GM12878 (cell line): ENCODE data around the gene CDHR2. TPM values are rescaled to one million over a fixed set of nuclear protein-coding genes. Genes with fewer than 3 reads are reported as not detected.

Source experiments
- ATAC-seq: fragments of 200-7000 bp; cut with Tn5 transposase; 3 replicates; pipeline ENCODE4 v1.9.1; 2020; ENCODE audit warnings: mild to moderate bottlenecking, moderate library complexity
- BruUV-seq: library from RNA; stranded (reverse); fragments of 400-500 nt; replicated peaks from 2 replicates; lab custom pipeline; 2021; lab: Mats Ljungman, UMichigan
- CTCF ChIA-PET: fragments of 300-600 bp; sonication (Branson Sonifier 250); formaldehyde crosslinking; extraction: SDS; loops from one replicate; lab custom pipeline; 2021; ENCODE audit warnings: inconsistent platforms; lab: Yijun Ruan, JAX
- POLR2A ChIA-PET: fragments of 350-600 bp; formaldehyde crosslinking; extraction: SDS; loops from one replicate; lab custom pipeline; 2021; ENCODE audit warnings: inconsistent platforms; lab: Charles Lee
- RAD21 ChIA-PET: fragments of 300-600 bp; sonication (Branson Sonifier 250); formaldehyde crosslinking; loops from one replicate; lab custom pipeline; 2023; ENCODE audit warnings: antibody characterized with exemption; ENCODE audit not compliant: unreplicated experiment; lab: Charles Lee
- SMC1A ChIA-PET: fragments of 300-600 bp; sonication (Branson Sonifier 250); formaldehyde crosslinking; loops from one replicate; lab custom pipeline; 2023; ENCODE audit not compliant: unreplicated experiment, uncharacterized antibody; lab: Charles Lee
- DNase-seq: peaks from one replicate; pipeline ENCODE4 v3.0.0-alpha.2; 2011; ENCODE audit warnings: low read depth, low spot score
- FAIRE-seq: peaks from 3 replicates; lab custom pipeline; 2011; peaks lifted over from hg19 to GRCh38; lab: Jason Lieb, UNC
- H2AFZ ChIP-seq: 2 replicates; pipeline ENCODE4 v1.6.0; 2011; ENCODE audit warnings: low read depth, low read length, control low read depth; ENCODE audit not compliant: control insufficient read depth
- H3K27ac ChIP-seq: 2 replicates; pipeline ENCODE4 v1.5.1; 2011; ENCODE audit warnings: control low read depth; ENCODE audit not compliant: control insufficient read depth, insufficient read depth
- H3K27me3 ChIP-seq, 2 experiments: replicated peaks in 1 of 2; 2 replicates each; pipeline versions ENCODE4 v1.6.0 to v1.6.1; 2011; ENCODE audit warnings: low read length in 1 of 2; ENCODE audit not compliant: control insufficient read depth in 2 of 2, insufficient read depth in 2 of 2
- H3K36me3 ChIP-seq, 2 experiments: 2 replicates each; pipeline ENCODE4 v1.5.1; 2011; ENCODE audit warnings: low read length in 1 of 2; ENCODE audit not compliant: control insufficient read depth in 2 of 2, insufficient read depth in 2 of 2
- H3K4me1 ChIP-seq: 2 replicates; pipeline ENCODE4 v1.6.1; 2011; ENCODE audit warnings: mild to moderate bottlenecking, low read length, moderate library complexity, mixed read lengths; ENCODE audit not compliant: control insufficient read depth, insufficient read depth
- H3K4me2 ChIP-seq: 2 replicates; pipeline ENCODE4 v1.6.0; 2011; ENCODE audit warnings: control low read depth; ENCODE audit not compliant: control insufficient read depth, insufficient read depth
- H3K4me3 ChIP-seq: fragments of 200-600 bp; sonication (generic); 2 replicates; pipeline ENCODE4 v1.5.1; 2016
- H3K79me2 ChIP-seq: 2 replicates; pipeline ENCODE4 v1.6.0; 2011; ENCODE audit warnings: low read length; ENCODE audit not compliant: control insufficient read depth, insufficient read depth
- H3K9ac ChIP-seq: 2 replicates; pipeline ENCODE4 v1.8.0; 2011; ENCODE audit warnings: low read length, control low read depth, mixed read lengths; ENCODE audit not compliant: control insufficient read depth, insufficient read depth
- H3K9me3 ChIP-seq: replicated peaks from 3 replicates; pipeline ENCODE4 v1.5.1; 2011; ENCODE audit warnings: mild to moderate bottlenecking, low read length; ENCODE audit not compliant: control insufficient read depth, insufficient read depth
- H4K20me1 ChIP-seq: 2 replicates; pipeline ENCODE4 v1.6.0; 2011; ENCODE audit not compliant: control insufficient read depth, insufficient read depth
- CBFB ChIP-seq: IDR thresholded peaks from 2 replicates; pipeline ENCODE4 v1.6.1; 2016; ENCODE audit warnings: antibody characterized with exemption, low read depth
- CBX3 ChIP-seq: fragments of 200-600 bp; sonication (generic); IDR thresholded peaks from 2 replicates; pipeline ENCODE4 v1.6.1; 2016; ENCODE audit warnings: low read depth, borderline replicate concordance
- CHD2 ChIP-seq: IDR thresholded peaks from 2 replicates; pipeline ENCODE4 v1.6.1; 2011; ENCODE audit warnings: low read depth, low read length, improper control_type of control experiment, borderline replicate concordance
- CREM ChIP-seq: IDR thresholded peaks from 2 replicates; pipeline ENCODE4 v1.6.1; 2014; ENCODE audit warnings: antibody characterized with exemption, low read depth
- HDAC2 ChIP-seq: fragments of 200-600 bp; sonication (generic); IDR thresholded peaks from 2 replicates; pipeline ENCODE4 v1.6.1; 2017
- KDM1A ChIP-seq: fragments of 200-600 bp; sonication (generic); IDR thresholded peaks from 2 replicates; pipeline ENCODE4 v1.6.1; 2016; ENCODE audit warnings: borderline replicate concordance
- MTA3 ChIP-seq: IDR thresholded peaks from 2 replicates; pipeline ENCODE4 v1.6.1; 2012; ENCODE audit warnings: low read length, inconsistent platforms, borderline replicate concordance
- NBN ChIP-seq: fragments of 450-650 bp; IDR thresholded peaks from 2 replicates; pipeline ENCODE4 v1.6.1; 2016
- PKNOX1 ChIP-seq: fragments of 450-650 bp; IDR thresholded peaks from 2 replicates; pipeline ENCODE4 v1.6.1; 2016; ENCODE audit warnings: mild to moderate bottlenecking
- POLR2AphosphoS5 ChIP-seq: IDR thresholded peaks from 2 replicates; pipeline ENCODE4 v1.6.1; 2011; ENCODE audit warnings: mild to moderate bottlenecking, low read length, inconsistent platforms
- SP1 ChIP-seq: IDR thresholded peaks from one replicate; pipeline ENCODE4 v1.6.1; 2011; ENCODE audit warnings: low read depth, low read length
- USF2 ChIP-seq: IDR thresholded peaks from 2 replicates; pipeline ENCODE4 v1.6.1; 2011; ENCODE audit warnings: low read depth, low read length, improper control_type of control experiment, borderline replicate concordance
- ZNF217 ChIP-seq: fragments of 450-650 bp; IDR thresholded peaks from 2 replicates; pipeline ENCODE4 v1.6.1; 2017; ENCODE audit warnings: antibody characterized with exemption, mild to moderate bottlenecking
- WGBS: methylation state at CpG from one replicate; pipeline ENCODE4 v1.1.6; 2016; ENCODE audit warnings: low lambda C conversion rate; ENCODE audit not compliant: insufficient replicate concordance, insufficient coverage; ENCODE audit errors: missing lambda C conversion rate; 5-methylcytosine and 5-hydroxymethylcytosine counted together
- in situ Hi-C: fragments of 300-500 bp; cut with MboI; formaldehyde crosslinking; loops from 9 replicates; pipeline ENCODE4 v1.14.3; 2018; ENCODE audit warnings: mixed read lengths
- intact Hi-C: fragments of 100-400 bp; cut with micrococcal nuclease; formaldehyde crosslinking; loops from one replicate; pipeline ENCODE4 v1.14.2; 2022; ENCODE audit not compliant: unreplicated experiment
- polyA plus RNA-seq, 11 experiments: library from polyadenylated mRNA; depleted of rRNA in 4 of 11; unstranded in 6 of 11; stranded (reverse) in 5 of 11; fragments of >200 nt; fragmentation: Nextera tagmentation in 4 of 11; fragmentation: Illumina TruSeq in 1 of 11; extraction: Ambion mirVana in 4 of 11; extraction: Trizol in 1 of 11; gene quantifications; 1 replicate in 1 of 11; 2 replicates in 10 of 11; pipeline versions ENCODE4 v1.2.1 to v1.2.3, GENCODE V29; 2011 to 2016; ENCODE audit warnings: inconsistent platforms in 2 of 11, missing spikeins in 2 of 11, low read depth in 1 of 11
- total RNA-seq, 4 experiments: library from RNA; depleted of rRNA in 3 of 4; stranded (reverse); fragments of >200 nt in 3 of 4; fragmentation: Illumina TruSeq in 1 of 4; extraction: Trizol in 1 of 4; gene quantifications; 2 replicates each; pipeline versions ENCODE4 v1.2.1 to v1.2.3, GENCODE V29; 2013 to 2021
- TF ChIP-seq, protein P1 (sequence below): fragments of 450-650 bp; IDR thresholded peaks from 2 replicates; pipeline ENCODE4 v1.6.1; 2018; ENCODE audit warnings: mild to moderate bottlenecking, low read depth, moderate library complexity; ENCODE audit not compliant: partially characterized antibody
- TF ChIP-seq, protein P2 (sequence below): IDR thresholded peaks from 2 replicates; pipeline ENCODE4 v1.6.1; 2012; ENCODE audit warnings: low read depth, low read length, improper control_type of control experiment

Gene CDHR2
- total and polyA plus RNA-seq, 10 of the 15 experiments (the other 5 are each of a cell fraction or from before 2014, with no cell fraction given): 0.03 to 0.46 (median 0.06) TPM; not detected in 5

DNA sequence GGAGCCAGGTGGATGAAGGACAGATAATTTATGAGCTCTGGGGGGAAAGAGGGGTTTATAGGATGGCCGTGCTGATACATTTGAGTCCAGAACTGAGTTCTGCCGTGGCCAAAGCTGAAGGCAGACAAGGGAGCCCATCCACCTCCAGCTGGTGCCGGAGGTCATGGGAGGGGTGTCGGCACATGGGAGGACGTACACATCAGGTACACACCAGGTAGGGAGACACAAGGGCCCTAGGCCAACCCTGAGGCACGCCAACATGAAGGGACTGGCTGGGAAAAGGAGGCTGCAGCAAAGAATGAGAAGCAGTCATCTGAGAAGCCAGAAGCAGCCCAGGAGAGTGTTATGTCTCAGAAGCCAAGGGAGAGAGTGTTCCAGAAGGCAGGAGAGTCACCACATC is 62.9 kb downstream of the CDHR2 start:
- FAIRE-seq (no peak), ATAC-seq (no peak), DNase-seq (no peak)
- Histone ChIP-seq H4K20me1 (no peaks in the 10 kb centered on the region), H3K9me3 (no peaks in the 10 kb centered on the region), H3K4me3 (no peak overlapping the region), H3K4me1 (peaks cover 12% of the 10 kb centered on the region), H3K9ac (no peak overlapping the region), H3K36me3 (no peaks in the 10 kb centered on the region), H3K27ac (no peak overlapping the region), H3K4me2 (no peak overlapping the region), H3K79me2 (no peaks in the 10 kb centered on the region; the same call in 1 of the 2 replicates), H3K27me3 (peaks cover 0 to 2% of the 10 kb centered on the region in 2 experiments; a peak in 1 of 4 replicates), H2AFZ (no peak overlapping the region)
- TF ChIP-seq CBFB: no peak
- no peak for TF ChIP-seq SP1
- TF ChIP-seq, protein P1, sequence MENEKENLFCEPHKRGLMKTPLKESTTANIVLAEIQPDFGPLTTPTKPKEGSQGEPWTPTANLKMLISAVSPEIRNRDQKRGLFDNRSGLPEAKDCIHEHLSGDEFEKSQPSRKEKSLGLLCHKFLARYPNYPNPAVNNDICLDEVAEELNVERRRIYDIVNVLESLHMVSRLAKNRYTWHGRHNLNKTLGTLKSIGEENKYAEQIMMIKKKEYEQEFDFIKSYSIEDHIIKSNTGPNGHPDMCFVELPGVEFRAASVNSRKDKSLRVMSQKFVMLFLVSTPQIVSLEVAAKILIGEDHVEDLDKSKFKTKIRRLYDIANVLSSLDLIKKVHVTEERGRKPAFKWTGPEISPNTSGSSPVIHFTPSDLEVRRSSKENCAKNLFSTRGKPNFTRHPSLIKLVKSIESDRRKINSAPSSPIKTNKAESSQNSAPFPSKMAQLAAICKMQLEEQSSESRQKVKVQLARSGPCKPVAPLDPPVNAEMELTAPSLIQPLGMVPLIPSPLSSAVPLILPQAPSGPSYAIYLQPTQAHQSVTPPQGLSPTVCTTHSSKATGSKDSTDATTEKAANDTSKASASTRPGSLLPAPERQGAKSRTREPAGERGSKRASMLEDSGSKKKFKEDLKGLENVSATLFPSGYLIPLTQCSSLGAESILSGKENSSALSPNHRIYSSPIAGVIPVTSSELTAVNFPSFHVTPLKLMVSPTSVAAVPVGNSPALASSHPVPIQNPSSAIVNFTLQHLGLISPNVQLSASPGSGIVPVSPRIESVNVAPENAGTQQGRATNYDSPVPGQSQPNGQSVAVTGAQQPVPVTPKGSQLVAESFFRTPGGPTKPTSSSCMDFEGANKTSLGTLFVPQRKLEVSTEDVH: no peak
- no peak for TF ChIP-seq MTA3
- RAD21 ChIA-PET: no interaction called here
- 59% methylated on average over 6 of the region's 6 CpGs for WGBS
- POLR2A ChIA-PET: no interaction called here
- CTCF ChIA-PET: no interaction called here
- in situ Hi-C loops: no loop called here
- intact Hi-C loops: no loop called here
- SMC1A ChIA-PET: no interaction called here
- no TSS peak for BruUV-seq

DNA sequence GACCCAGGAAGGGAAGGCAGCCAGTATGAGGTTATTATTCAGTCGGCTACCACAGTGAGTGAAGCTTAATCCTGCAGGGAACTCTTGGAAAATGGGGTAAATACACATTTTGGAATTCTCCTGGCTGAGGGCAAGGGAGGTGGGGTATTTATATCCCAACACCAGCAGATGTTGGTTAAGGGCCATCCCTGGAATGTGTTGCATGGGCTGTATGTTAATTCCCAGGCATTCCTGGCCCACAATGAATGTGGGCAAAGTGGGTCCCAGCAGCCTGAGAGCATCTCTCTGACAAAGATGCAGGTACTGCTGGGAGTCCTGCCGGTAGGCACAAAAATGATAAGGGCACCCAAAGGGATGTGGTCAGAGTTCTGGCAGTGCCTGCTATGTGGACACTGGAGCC is 63.7 kb downstream of the CDHR2 start:
- Histone ChIP-seq H3K27ac (no peak overlapping the region), H3K4me2 (no peak overlapping the region), H3K4me3 (no peak overlapping the region), H3K36me3 (no peaks in the 10 kb centered on the region), H3K79me2 (no peaks in the 10 kb centered on the region; the same call in 1 of the 2 replicates), H3K4me1 (peaks cover 12% of the 10 kb centered on the region), H3K9me3 (no peaks in the 10 kb centered on the region), H3K9ac (no peak overlapping the region), H4K20me1 (no peaks in the 10 kb centered on the region), H3K27me3 (peaks cover 0 to 2% of the 10 kb centered on the region in 2 experiments; a peak in 2 of 4 replicates), H2AFZ (no peak overlapping the region)
- 31% methylated on average over 2 of the region's 2 CpGs for WGBS
- in situ Hi-C loops (no loop called here), intact Hi-C loops (no loop called here)
- no peak for DNase-seq
- ChIA-PET SMC1A (no interaction called here), RAD21 (no interaction called here), CTCF (no interaction called here), POLR2A (no interaction called here)
- no peak for FAIRE-seq
- ATAC-seq: no peak
- BruUV-seq: no TSS peak
- TF ChIP-seq PKNOX1: no peak
- no peak for TF ChIP-seq NBN
- no peak for TF ChIP-seq CHD2
- TF ChIP-seq CBX3: no peak
- TF ChIP-seq ZNF217: no peak
- TF ChIP-seq USF2: no peak
- no peak for TF ChIP-seq HDAC2
- no peak for TF ChIP-seq CREM
- no peak for TF ChIP-seq POLR2AphosphoS5
- no peak for TF ChIP-seq KDM1A
- TF ChIP-seq, protein P2, sequence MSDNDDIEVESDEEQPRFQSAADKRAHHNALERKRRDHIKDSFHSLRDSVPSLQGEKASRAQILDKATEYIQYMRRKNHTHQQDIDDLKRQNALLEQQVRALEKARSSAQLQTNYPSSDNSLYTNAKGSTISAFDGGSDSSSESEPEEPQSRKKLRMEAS: no peak
